ENCODE results near the gene PRRT1.

The PRRT1 gene

GRCh38 chr6:32123681-32124080, 28.1 kb downstream of the PRRT1 start:
- TF ChIP-seq POLR2AphosphoS5 (IDR thresholded peaks at IDR 0.05; ENCODE audit: low read depth, low read length), result no peak
- no peak for TF ChIP-seq SPI1 (IDR thresholded peaks at IDR 0.05; ENCODE audit: low read depth, low read length)
- TF ChIP-seq POLR2A (IDR thresholded peaks at IDR 0.05; ENCODE audit: low read depth, low read length), result no peak
- no peak for TF ChIP-seq POU2F2 (IDR thresholded peaks at IDR 0.05; ENCODE audit: low read depth, low read length)
- no peak for TF ChIP-seq TAF1 (IDR thresholded peaks at IDR 0.05; ENCODE audit: low read depth, low read length)
- no peak for TF ChIP-seq PAX5 (IDR thresholded peaks at IDR 0.05; ENCODE audit: insufficient read depth, low read length, severe bottlenecking)
- DNase-seq (ENCODE audit: insufficient read length, low spot score) (no peak), FAIRE-seq (no peak)

GRCh38 chr6:32120573-32121059, 31.1 kb downstream of the PRRT1 start:
- TF ChIP-seq TAF1 (IDR thresholded peaks at IDR 0.05; ENCODE audit: low read depth, low read length) (no peak), POLR2A (IDR thresholded peaks at IDR 0.05; ENCODE audit: low read depth, low read length) (no peak), PAX5 (IDR thresholded peaks at IDR 0.05; ENCODE audit: insufficient read depth, low read length, severe bottlenecking) (no peak)
- FAIRE-seq, result no peak
- no peak for DNase-seq (ENCODE audit: insufficient read length, low spot score)

- DNase-seq (ENCODE audit: insufficient read length, low spot score), result peak; percentile 74
- no peak for TF ChIP-seq POLR2A (IDR thresholded peaks at IDR 0.05; ENCODE audit: low read depth, low read length)
- no peak for TF ChIP-seq TAF1 (IDR thresholded peaks at IDR 0.05; ENCODE audit: low read depth, low read length)
- no peak for TF ChIP-seq POLR2AphosphoS5 (IDR thresholded peaks at IDR 0.05; ENCODE audit: low read depth, low read length)
- peak; percentile 33 for FAIRE-seq
These were observed 32.7 kb downstream of the PRRT1 start for GRCh38 chr6:32118782-32119628.

GRCh38 chr6:32117461-32117860, 34.3 kb downstream of the PRRT1 start:
- FAIRE-seq, result no peak
- TF ChIP-seq PAX5 (IDR thresholded peaks at IDR 0.05; ENCODE audit: insufficient read depth, low read length, severe bottlenecking), result no peak
- no peak for TF ChIP-seq POLR2A (IDR thresholded peaks at IDR 0.05; ENCODE audit: low read depth, low read length)
- no peak for TF ChIP-seq POU2F2 (IDR thresholded peaks at IDR 0.05; ENCODE audit: low read depth, low read length)
- TF ChIP-seq TAF1 (IDR thresholded peaks at IDR 0.05; ENCODE audit: low read depth, low read length), result no peak
- TF ChIP-seq POLR2AphosphoS5 (IDR thresholded peaks at IDR 0.05; ENCODE audit: low read depth, low read length), result no peak
- TF ChIP-seq SPI1 (IDR thresholded peaks at IDR 0.05; ENCODE audit: low read depth, low read length), result no peak

GRCh38 chr6:32116674-32117073, 35.1 kb downstream of the PRRT1 start:
- no peak for TF ChIP-seq POLR2A (IDR thresholded peaks at IDR 0.05; ENCODE audit: low read depth, low read length)
- no peak for TF ChIP-seq POU2F2 (IDR thresholded peaks at IDR 0.05; ENCODE audit: low read depth, low read length)
- TF ChIP-seq POLR2AphosphoS5 (IDR thresholded peaks at IDR 0.05; ENCODE audit: low read depth, low read length), result no peak
- no peak for TF ChIP-seq SPI1 (IDR thresholded peaks at IDR 0.05; ENCODE audit: low read depth, low read length)
- no peak for TF ChIP-seq PAX5 (IDR thresholded peaks at IDR 0.05; ENCODE audit: insufficient read depth, low read length, severe bottlenecking)
- no peak for TF ChIP-seq TAF1 (IDR thresholded peaks at IDR 0.05; ENCODE audit: low read depth, low read length)
- DNase-seq (ENCODE audit: insufficient read length, low spot score) (no peak), FAIRE-seq (no peak)

More at GRCh38 chr6:32117461-32117860, 34.3 kb downstream of the PRRT1 start:
- no peak for DNase-seq (ENCODE audit: insufficient read length, low spot score)

GRCh38 chr6:32115623-32116022, 36.1 kb downstream of the PRRT1 start:
- TF ChIP-seq SPI1 (IDR thresholded peaks at IDR 0.05; ENCODE audit: low read depth, low read length), result no peak
- TF ChIP-seq TAF1 (IDR thresholded peaks at IDR 0.05; ENCODE audit: low read depth, low read length), result no peak
- no peak for TF ChIP-seq POU2F2 (IDR thresholded peaks at IDR 0.05; ENCODE audit: low read depth, low read length)
- no peak for TF ChIP-seq POLR2A (IDR thresholded peaks at IDR 0.05; ENCODE audit: low read depth, low read length)
- TF ChIP-seq PAX5 (IDR thresholded peaks at IDR 0.05; ENCODE audit: insufficient read depth, low read length, severe bottlenecking), result no peak
- no peak for TF ChIP-seq POLR2AphosphoS5 (IDR thresholded peaks at IDR 0.05; ENCODE audit: low read depth, low read length)
- no peak for FAIRE-seq
- no peak for DNase-seq (ENCODE audit: insufficient read length, low spot score)

DNA sequence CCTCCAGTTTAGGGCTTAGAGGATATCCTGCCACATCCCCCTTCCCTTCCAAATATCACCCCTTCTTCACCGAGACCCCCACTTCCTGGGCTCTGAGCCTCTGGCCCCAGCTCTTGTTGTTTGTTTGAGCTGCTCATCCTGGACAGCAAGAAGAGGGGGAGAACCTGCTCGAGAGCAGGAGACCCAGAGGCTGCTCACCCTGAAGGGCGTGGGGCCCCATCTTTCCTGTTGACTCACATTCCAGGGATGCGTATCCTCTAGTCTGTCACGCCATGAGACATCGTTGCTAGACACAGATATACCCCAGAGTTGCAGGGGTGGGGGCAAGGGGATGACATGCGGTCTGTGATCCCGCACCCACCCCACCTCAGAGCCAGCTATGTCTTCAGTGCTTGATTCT, 36.9 kb downstream of the PRRT1 start:
- TF ChIP-seq SPI1 (IDR thresholded peaks at IDR 0.05; ENCODE audit: low read depth, low read length), result no peak
- no peak for TF ChIP-seq POU2F2 (IDR thresholded peaks at IDR 0.05; ENCODE audit: low read depth, low read length)
- TF ChIP-seq TAF1 (IDR thresholded peaks at IDR 0.05; ENCODE audit: low read depth, low read length), result no peak
- TF ChIP-seq PAX5 (IDR thresholded peaks at IDR 0.05; ENCODE audit: insufficient read depth, low read length, severe bottlenecking), result no peak
- no peak for TF ChIP-seq POLR2AphosphoS5 (IDR thresholded peaks at IDR 0.05; ENCODE audit: low read depth, low read length)
- no peak for TF ChIP-seq POLR2A (IDR thresholded peaks at IDR 0.05; ENCODE audit: low read depth, low read length)
- FAIRE-seq (no peak), DNase-seq (ENCODE audit: insufficient read length, low spot score) (no peak)

GRCh38 chr6:32113386-32114352, 38.1 kb downstream of the PRRT1 start:
- 0 out of 2 replicates have a peak, but pooled peaks have one; percentile 43 for TF ChIP-seq POLR2A (IDR thresholded peaks at IDR 0.05; ENCODE audit: low read depth, low read length)
- no peak; the same call in 1 of the 2 replicates for TF ChIP-seq POLR2AphosphoS5 (IDR thresholded peaks at IDR 0.05; ENCODE audit: low read depth, low read length)
- FAIRE-seq, result no peak
- DNase-seq (ENCODE audit: insufficient read length, low spot score), result no peak

DNA sequence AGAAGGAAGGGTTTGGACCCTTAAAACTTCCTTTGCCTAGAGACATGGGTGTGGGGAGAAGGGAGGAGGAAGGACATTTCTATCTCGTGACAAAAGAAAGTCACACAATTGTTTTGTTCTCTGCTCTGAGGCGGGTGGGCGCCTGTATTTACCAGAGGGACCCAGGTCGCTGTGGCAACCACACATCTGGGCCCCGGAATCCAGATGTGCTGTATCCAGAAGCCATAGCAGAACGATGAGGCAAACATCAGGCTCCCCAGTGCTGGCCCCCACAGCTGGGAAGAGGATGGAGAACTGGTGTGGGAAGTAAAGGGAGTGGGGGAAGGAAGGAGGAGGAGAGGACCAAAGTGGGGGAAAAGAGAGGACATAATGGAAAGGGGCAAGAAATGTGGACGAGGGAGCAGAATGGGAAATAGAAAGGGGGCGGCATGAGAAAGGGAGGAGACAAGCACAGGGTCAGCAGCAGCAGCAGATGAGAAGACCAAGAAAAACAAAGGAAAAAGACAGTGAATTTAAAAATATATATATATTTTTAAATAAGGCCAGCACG, 39.2 kb downstream of the PRRT1 start:
- TF ChIP-seq SPI1 (IDR thresholded peaks at IDR 0.05; ENCODE audit: low read depth, low read length) (no peak), POU2F2 (IDR thresholded peaks at IDR 0.05; ENCODE audit: low read depth, low read length) (no peak), POLR2AphosphoS5 (IDR thresholded peaks at IDR 0.05; ENCODE audit: low read depth, low read length) (no peak), PAX5 (IDR thresholded peaks at IDR 0.05; ENCODE audit: insufficient read depth, low read length, severe bottlenecking) (no peak), POLR2A (IDR thresholded peaks at IDR 0.05; ENCODE audit: low read depth, low read length) (no peak), TAF1 (IDR thresholded peaks at IDR 0.05; ENCODE audit: low read depth, low read length) (no peak)
- DNase-seq (ENCODE audit: insufficient read length, low spot score) (no peak), FAIRE-seq (no peak)
